Natural killer cell (primary cell): ENCODE measurements around the gene GMCL2. TPM values are rescaled to one million over a fixed set of nuclear protein-coding genes. Genes with fewer than 3 reads are reported as not detected.

Experiments
- ATAC-seq, 3 donors: fragments of 150-1000 bp in 2 of 3; fragments of 200-7000 bp in 1 of 3; cut with Tn5 transposase; 1 replicate in 1 of 3; 2 replicates in 2 of 3; pipeline ENCODE4 v1.10.0; 2021; ENCODE audit warnings: mild to moderate bottlenecking in 2 of 3, moderate library complexity in 2 of 3
- DNase-seq, 2 donors: peaks; one replicate each; pipeline versions ENCODE4 v3.0.0 to v3.0.0-alpha.2; 2013 to 2021; ENCODE audit warnings: mixed read lengths in 1 of 2
- H3K27ac ChIP-seq: one replicate; pipeline ENCODE4 v1.5.1; 2013; ENCODE audit warnings: mild to moderate bottlenecking, low read length
- H3K27me3 ChIP-seq: one replicate; pipeline ENCODE4 v1.6.1; 2013; ENCODE audit warnings: low read length; ENCODE audit not compliant: control insufficient read depth, insufficient read depth
- H3K36me3 ChIP-seq: one replicate; pipeline ENCODE4 v1.6.1; 2013; ENCODE audit warnings: low read length; ENCODE audit not compliant: control insufficient read depth, insufficient read depth
- H3K4me1 ChIP-seq: one replicate; pipeline ENCODE4 v1.6.1; 2013; ENCODE audit warnings: low read length; ENCODE audit not compliant: control insufficient read depth, insufficient read depth
- H3K4me3 ChIP-seq: one replicate; pipeline ENCODE4 v1.5.1; 2013; ENCODE audit warnings: low read length
- H3K9me3 ChIP-seq: one replicate; pipeline ENCODE4 v1.6.1; 2013; ENCODE audit warnings: low read length; ENCODE audit not compliant: control insufficient read depth, insufficient read depth
- H3K27ac Mint-ChIP-seq, 2 donors: one replicate each; pipeline ENCODE4 v1.8.0; 2022; ENCODE audit warnings: mild to moderate bottlenecking in 2 of 2, mixed read lengths in 2 of 2, moderate library complexity in 1 of 2
- H3K27me3 Mint-ChIP-seq, 2 donors: one replicate each; pipeline ENCODE4 v1.8.0; 2022; ENCODE audit warnings: low read depth in 2 of 2, mixed read lengths in 2 of 2
- H3K36me3 Mint-ChIP-seq: one replicate; pipeline ENCODE4 v1.8.0; 2022; ENCODE audit warnings: mixed read lengths
- H3K4me1 Mint-ChIP-seq, 2 donors: one replicate each; pipeline ENCODE4 v1.8.0; 2022; ENCODE audit warnings: mixed read lengths in 2 of 2
- H3K4me3 Mint-ChIP-seq: one replicate; pipeline ENCODE4 v1.8.0; 2022; ENCODE audit warnings: mild to moderate bottlenecking, moderate library complexity, mixed read lengths
- H3K9me3 Mint-ChIP-seq, 2 donors: one replicate each; pipeline ENCODE4 v1.8.0; 2022; ENCODE audit warnings: mixed read lengths in 2 of 2
- CTCF ChIP-seq: fragments of 200-600 bp; IDR thresholded peaks from one replicate; pipeline ENCODE4 v1.8.0; 2022; ENCODE audit warnings: antibody characterized with exemption
- WGBS: methylation state at CpG from one replicate; pipeline ENCODE4 v1.1.7; 2013; ENCODE audit warnings: missing lambda C conversion rate; ENCODE audit not compliant: insufficient coverage; 5-methylcytosine and 5-hydroxymethylcytosine counted together
- intact Hi-C: fragments of 100-400 bp; cut with micrococcal nuclease; formaldehyde crosslinking; loops from one replicate; pipeline ENCODE4 v1.14.2; 2022
- total RNA-seq, 4 donors: library from RNA; stranded (reverse); fragments of 120-200 nt in 1 of 4; gene quantifications; one replicate each; pipeline versions ENCODE4 v1.2.3 to v1.2.4, GENCODE V29; 2013 to 2022

GMCL2 gene
- total RNA-seq, 3 donors from 2014 or later (not counting 1 experiment from before 2014, with no cell fraction given), result not detected

DNA sequence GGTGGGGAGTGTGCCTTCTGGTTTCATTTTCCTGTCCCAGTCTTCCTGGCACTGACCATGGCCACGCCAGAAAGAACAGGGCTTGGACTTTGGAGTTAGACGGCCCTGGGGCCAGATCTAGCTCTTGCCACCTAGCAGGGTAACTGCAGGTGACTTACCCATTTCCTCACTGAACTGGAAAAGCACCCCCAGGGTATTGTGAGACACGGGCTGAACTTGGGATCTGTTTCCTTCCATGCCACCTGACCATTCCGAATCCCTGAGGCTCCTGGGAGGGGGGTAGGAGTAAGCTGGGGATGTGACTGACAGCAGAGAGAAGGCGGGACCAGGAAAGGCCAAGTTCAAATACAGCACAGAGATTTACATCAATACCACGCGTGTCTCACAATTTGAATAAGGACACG lies 26.6 kb upstream of the GMCL2 start:
- intact Hi-C loops, result no loop called here
- no peak for DNase-seq

GRCh38 chr5:178213003-178213461 lies 25.9 kb upstream of the GMCL2 start:
- Mint-ChIP-seq H3K36me3 (no peaks in the 10 kb centered on the region), H3K4me3 (no peak overlapping the region), H3K27me3 (no peaks in the 10 kb centered on the region), H3K9me3 (no peaks in the 10 kb centered on the region), H3K27ac (peak overlapping the region in 1 of 2 donors; percentile 21), H3K4me1 (peaks cover 7 to 35% of the 10 kb centered on the region in 2 donors)
- intact Hi-C loops, result no loop called here
- peaks cover 10% of the 10 kb centered on the region for H3K4me1 ChIP-seq
- no peak overlapping the region for H3K4me3 ChIP-seq
- no peaks in the 10 kb centered on the region for H3K9me3 ChIP-seq
- no peak for ATAC-seq
- H3K36me3 ChIP-seq, result peaks cover 91% of the 10 kb centered on the region
- WGBS, result 62% methylated on average over 4 of the region's 4 CpGs
- DNase-seq, result no peak
- H3K27me3 ChIP-seq, result no peaks in the 10 kb centered on the region
- H3K27ac ChIP-seq, result no peak overlapping the region
- TF ChIP-seq CTCF, result no peak

More for the DNA sequence above, 26.6 kb upstream of the GMCL2 start:
- Mint-ChIP-seq H3K36me3 (no peaks in the 10 kb centered on the region), H3K27me3 (no peaks in the 10 kb centered on the region), H3K4me3 (no peak overlapping the region), H3K9me3 (no peaks in the 10 kb centered on the region), H3K27ac (peak overlapping the region in 1 of 2 donors; percentile 21), H3K4me1 (peaks cover 9 to 32% of the 10 kb centered on the region in 2 donors)
- WGBS, result 82% methylated on average over 8 of the region's 8 CpGs
- Histone ChIP-seq H3K36me3 (peaks cover 91% of the 10 kb centered on the region), H3K27me3 (no peaks in the 10 kb centered on the region), H3K4me3 (no peak overlapping the region), H3K4me1 (peaks cover 10% of the 10 kb centered on the region), H3K9me3 (no peaks in the 10 kb centered on the region), H3K27ac (no peak overlapping the region)
- ATAC-seq, result no peak
- no peak for TF ChIP-seq CTCF

GRCh38 chr5:178212241-178213002 lies 25.3 kb upstream of the GMCL2 start:
- H3K36me3 ChIP-seq, result peaks cover 97% of the 10 kb centered on the region
- H3K4me1 Mint-ChIP-seq, result peaks cover 13 to 42% of the 10 kb centered on the region in 2 donors
- no peaks in the 10 kb centered on the region for H3K9me3 ChIP-seq
- DNase-seq (no peak), ATAC-seq (no peak)
- no peak overlapping the region for H3K4me3 Mint-ChIP-seq
- no peaks in the 10 kb centered on the region for H3K27me3 ChIP-seq
- intact Hi-C loops, result no loop called here
- H3K27ac ChIP-seq, result no peak overlapping the region
- H3K9me3 Mint-ChIP-seq, result no peaks in the 10 kb centered on the region
- 96% methylated on average over 2 of the region's 3 CpGs for WGBS
- no peaks in the 10 kb centered on the region for H3K36me3 Mint-ChIP-seq
- TF ChIP-seq CTCF, result no peak
- H3K4me1 ChIP-seq, result peaks cover 13% of the 10 kb centered on the region
- H3K4me3 ChIP-seq, result no peak overlapping the region
- peak overlapping the region in 1 of 2 donors; percentile 21 for H3K27ac Mint-ChIP-seq
- H3K27me3 Mint-ChIP-seq, result no peaks in the 10 kb centered on the region
